Right hindlimb (tissue), 1 donor: Measurements from ENCODE around the gene MSH2.
"Not testable (repeated sequence)": the region's sequence is repeated elsewhere in the genome, so short reads cannot be mapped to it uniquely, and the experiment has no call there.

ENCODE experiments used
- DNase-seq: peaks from one replicate; pipeline ENCODE4 v3.0.0-alpha.2; 2018

MSH2 gene

GRCh38 chr2:47402805-47403608, at the start of gene MSH2:
MSH2 (plus strand) TSS chr2:47403156; CDS start chr2:47403192, 36 bp downstream.
- DNase-seq: peak; percentile 96

- DNase-seq: no peak
Measured at GRCh38 chr2:47354013-47354847, 48.7 kb upstream of the MSH2 start.

- no peak for DNase-seq
Measured at GRCh38 chr2:47354848-47355204, 48.1 kb upstream of the MSH2 start.

GRCh38 chr2:47357483-47357882, 45.5 kb upstream of the MSH2 start:
- DNase-seq: peak; percentile 43

- no peak for DNase-seq
Measured at GRCh38 chr2:47359375-47359868, 43.5 kb upstream of the MSH2 start.

GRCh38 chr2:47360283-47360682, 42.7 kb upstream of the MSH2 start:
- no peak for DNase-seq

GRCh38 chr2:47360927-47361326, 42.0 kb upstream of the MSH2 start:
- DNase-seq: no peak

GRCh38 chr2:47361505-47362229, 41.3 kb upstream of the MSH2 start:
- DNase-seq: not testable (repeated sequence)

GRCh38 chr2:47373747-47374146, 29.2 kb upstream of the MSH2 start:
- DNase-seq: no peak

- no peak for DNase-seq
Measured at GRCh38 chr2:47375307-47375706, 27.6 kb upstream of the MSH2 start.

- DNase-seq: no peak
Measured at GRCh38 chr2:47379384-47379783, 23.6 kb upstream of the MSH2 start.

GRCh38 chr2:47381408-47381807, 21.5 kb upstream of the MSH2 start:
- DNase-seq: no peak

GRCh38 chr2:47386551-47386950, 16.4 kb upstream of the MSH2 start:
- DNase-seq: no peak

- DNase-seq: no peak
Measured at GRCh38 chr2:47388888-47389287, 14.1 kb upstream of the MSH2 start.

GRCh38 chr2:47389692-47390091, 13.3 kb upstream of the MSH2 start:
- DNase-seq: no peak

- DNase-seq: no peak
Measured at GRCh38 chr2:47401789-47402554, 984 bp upstream of the MSH2 start.

- no peak for DNase-seq
Measured at GRCh38 chr2:47402555-47402804, 476 bp upstream of the MSH2 start.

- DNase-seq: no peak
Measured at GRCh38 chr2:47403609-47404193, 745 bp downstream of the MSH2 start.

- no peak for DNase-seq
Measured at GRCh38 chr2:47404356-47404755, 1.4 kb downstream of the MSH2 start.

GRCh38 chr2:47405757-47406156, 2.8 kb downstream of the MSH2 start:
- DNase-seq: no peak

- DNase-seq: not testable (repeated sequence)
Measured at GRCh38 chr2:47406649-47407330, 3.8 kb downstream of the MSH2 start.

- not testable (repeated sequence) for DNase-seq
Measured at GRCh38 chr2:47407976-47408375, 5.0 kb downstream of the MSH2 start.
